ENCODE results near the gene CYBB. TPM values are rescaled to one million over a fixed set of nuclear protein-coding genes. Genes with fewer than 3 reads are reported as not detected.

The CYBB gene
- total and polyA plus RNA-seq, 3 donors from 2014 or later: 1.3 to 15.7 (median 4.2) TPM

GRCh38 chrX:37813570-37813969 lies 33.7 kb downstream of the CYBB start:
- H3K4me1 ChIP-seq: no peaks in the 10 kb centered on the region
- DNase-seq: no peak
- no peaks in the 10 kb centered on the region for H3K27me3 ChIP-seq
- 81 to 91% methylated on average over 4 of the region's 4 CpGs for WGBS, 2 donors
- H3K9me3 ChIP-seq: no peaks in the 10 kb centered on the region
- no peak overlapping the region for H3K4me3 ChIP-seq
- no peak for TF ChIP-seq POLR2A (IDR thresholded peaks at IDR 0.05)
- TF ChIP-seq CTCF (IDR thresholded peaks at IDR 0.05): no peak
- H3K36me3 ChIP-seq (ENCODE audit: low read depth, missing control alignments): no peaks in the 10 kb centered on the region
- H3K27ac ChIP-seq: no peak overlapping the region
- intact Hi-C loops (cut with DNase I; ENCODE audit: low total_unique reads): no loop called here

- intact Hi-C loops (cut with DNase I; ENCODE audit: low total_unique reads): no loop called here
- WGBS, 2 donors: 71 to 80% methylated on average over 5 of the region's 5 CpGs
These were observed 35.5 kb downstream of the CYBB start for GRCh38 chrX:37815366-37815765.

GRCh38 chrX:37816766-37817165 lies 36.9 kb downstream of the CYBB start:
- no peak overlapping the region for H3K4me3 ChIP-seq
- no peaks in the 10 kb centered on the region for H3K27me3 ChIP-seq
- no peak for DNase-seq
- H3K9me3 ChIP-seq: no peaks in the 10 kb centered on the region
- intact Hi-C loops (cut with DNase I; ENCODE audit: low total_unique reads): no loop called here
- H3K27ac ChIP-seq: no peak overlapping the region
- TF ChIP-seq POLR2A (IDR thresholded peaks at IDR 0.05) (no peak), CTCF (IDR thresholded peaks at IDR 0.05) (no peak)
- no peaks in the 10 kb centered on the region for H3K36me3 ChIP-seq (ENCODE audit: low read depth, missing control alignments)
- 79 to 96% methylated on average over 3 to 4 of the region's 4 CpGs for WGBS, 2 donors
- H3K4me1 ChIP-seq: no peaks in the 10 kb centered on the region

More at GRCh38 chrX:37815366-37815765, 35.5 kb downstream of the CYBB start:
- no peak for DNase-seq
- Histone ChIP-seq H3K4me3 (no peak overlapping the region), H3K4me1 (no peaks in the 10 kb centered on the region), H3K27me3 (no peaks in the 10 kb centered on the region), H3K36me3 (ENCODE audit: low read depth, missing control alignments) (no peaks in the 10 kb centered on the region), H3K27ac (no peak overlapping the region), H3K9me3 (no peaks in the 10 kb centered on the region)
- TF ChIP-seq CTCF (IDR thresholded peaks at IDR 0.05) (no peak), POLR2A (IDR thresholded peaks at IDR 0.05) (no peak)

GRCh38 chrX:37817176-37817575 lies 37.3 kb downstream of the CYBB start:
- Histone ChIP-seq H3K9me3 (no peaks in the 10 kb centered on the region), H3K4me3 (no peak overlapping the region), H3K4me1 (no peaks in the 10 kb centered on the region), H3K27ac (no peak overlapping the region), H3K36me3 (ENCODE audit: low read depth, missing control alignments) (no peaks in the 10 kb centered on the region), H3K27me3 (no peaks in the 10 kb centered on the region)
- 78 to 84% methylated on average over 2 of the region's 2 CpGs for WGBS, 2 donors
- intact Hi-C loops (cut with DNase I; ENCODE audit: low total_unique reads): no loop called here
- TF ChIP-seq CTCF (IDR thresholded peaks at IDR 0.05) (no peak), POLR2A (IDR thresholded peaks at IDR 0.05) (no peak)
- DNase-seq: no peak

- H3K4me1 ChIP-seq: no peaks in the 10 kb centered on the region
- WGBS, 2 donors: 70 to 76% methylated on average over 3 of the region's 3 CpGs
- no peaks in the 10 kb centered on the region for H3K9me3 ChIP-seq
- H3K27me3 ChIP-seq: no peaks in the 10 kb centered on the region
- TF ChIP-seq POLR2A (IDR thresholded peaks at IDR 0.05) (no peak), CTCF (IDR thresholded peaks at IDR 0.05) (no peak)
- no peak overlapping the region for H3K27ac ChIP-seq
- no peak for DNase-seq
- intact Hi-C loops (cut with DNase I; ENCODE audit: low total_unique reads): no loop called here
- H3K36me3 ChIP-seq (ENCODE audit: low read depth, missing control alignments): no peaks in the 10 kb centered on the region
- H3K4me3 ChIP-seq: no peak overlapping the region
These were observed 37.7 kb downstream of the CYBB start for GRCh38 chrX:37817579-37817978.

All from testis (tissue), 3 donors.